Activated T-helper 1 cell treated with anti-CD3 and anti-CD28 coated beads, Interleukin-2, amount 50 U/mL, for 16 hours (primary cell): ENCODE measurements around the gene TES.
"Not testable (repeated sequence)": the region's sequence is repeated elsewhere in the genome, so short reads cannot be mapped to it uniquely, and the experiment has no call there.

ENCODE experiments used
- DNase-seq, 2 donors: peaks; one replicate each; pipeline ENCODE4 v3.0.0-alpha.2; 2020; ENCODE audit warnings: low read depth in 1 of 2, low spot score in 1 of 2

The TES gene

DNA sequence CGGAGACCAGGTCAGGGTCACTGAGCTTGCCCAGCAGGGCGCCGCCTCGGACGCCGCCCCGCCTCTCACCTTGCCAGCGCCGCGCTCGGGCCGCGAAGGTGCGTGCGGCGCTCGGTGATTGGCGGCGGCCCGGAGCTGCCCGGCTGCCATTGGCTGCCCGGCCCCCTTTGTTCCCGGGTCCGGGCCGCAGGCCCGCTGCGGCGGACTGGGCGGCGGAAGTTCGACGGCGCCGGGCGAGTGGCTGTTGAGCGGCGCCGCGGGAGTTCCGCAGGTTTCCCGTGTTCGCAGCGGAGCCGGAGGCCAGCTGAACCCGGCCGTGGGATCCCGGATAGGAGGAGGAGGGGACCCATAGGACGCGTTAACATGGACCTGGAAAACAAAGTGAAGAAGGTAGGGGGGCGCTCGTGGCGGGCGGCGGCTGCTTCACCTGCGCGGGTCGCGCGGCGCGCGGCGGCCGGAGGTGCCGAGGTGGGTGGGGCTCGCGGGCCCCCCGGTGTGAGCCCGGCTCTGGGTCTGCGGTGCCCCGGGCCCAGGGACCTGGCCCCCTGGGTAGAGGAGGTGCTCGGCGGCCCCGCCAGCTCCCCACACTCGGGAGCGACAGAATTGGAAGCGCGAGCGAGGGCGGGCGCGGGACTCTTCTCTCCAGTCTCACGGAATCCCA, at the start of gene TES:
TES (plus strand) TSS at position 195 of the 661 bp plus-strand sequence; CDS start at position 364, 169 bp downstream.
- peak; percentile 34 to 54 for DNase-seq

DNA sequence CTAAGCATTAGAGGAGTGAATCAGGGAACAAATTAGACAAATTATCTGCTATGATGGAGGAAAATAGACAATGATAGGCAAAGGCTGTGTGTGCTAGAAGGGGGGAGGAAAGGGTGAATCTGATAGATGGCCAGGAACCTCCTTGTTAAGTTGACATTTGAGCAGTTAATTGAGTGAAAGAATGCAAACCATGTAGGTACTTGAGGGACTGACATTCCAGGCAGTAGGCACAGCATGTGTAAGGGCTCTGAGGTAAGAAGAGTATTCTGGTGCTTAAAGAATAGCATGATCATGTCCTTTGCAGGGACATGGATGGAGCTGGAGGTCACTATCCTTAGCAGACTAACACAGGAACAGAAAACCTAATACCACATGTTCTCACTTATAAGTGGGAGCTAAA, 48.6 kb upstream of the TES start:
- no peak for DNase-seq

DNA sequence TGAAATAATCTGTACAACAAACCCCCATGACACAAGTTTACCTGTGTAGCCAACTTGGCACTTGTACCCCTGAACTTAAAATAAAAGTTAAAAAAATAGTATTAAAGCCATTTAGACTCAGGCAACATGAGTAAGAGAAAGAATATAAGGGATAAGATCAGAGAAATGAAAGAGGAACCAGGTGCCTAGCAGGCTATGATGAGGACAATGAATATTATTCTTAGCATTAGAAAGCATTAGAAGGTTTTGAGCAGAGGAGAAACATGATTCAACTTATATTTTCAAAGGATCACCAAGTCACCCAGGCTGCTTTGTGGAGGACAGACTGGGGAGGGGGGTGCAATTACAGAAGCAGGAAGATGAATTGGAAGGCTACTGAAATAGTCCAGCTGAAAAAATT, 48.1 kb upstream of the TES start:
- DNase-seq = no peak

DNA sequence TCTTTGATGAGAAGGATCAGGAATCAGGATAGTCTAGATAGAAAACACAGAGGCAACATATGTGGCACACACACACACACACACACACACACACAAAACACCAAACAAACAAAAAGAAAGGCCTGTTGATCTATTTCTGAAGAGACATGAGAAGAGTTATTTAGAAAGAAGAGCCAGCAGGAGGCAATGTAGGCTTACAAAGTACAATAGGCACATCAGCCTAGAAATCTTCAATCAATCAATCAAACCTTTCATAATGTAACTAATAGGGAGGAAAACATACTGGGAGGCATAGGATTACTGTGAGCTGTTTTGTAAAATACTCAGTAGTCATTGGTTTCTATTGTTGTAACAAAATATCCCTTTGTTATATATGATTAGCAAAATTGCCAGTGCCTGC, 47.3 kb upstream of the TES start:
- DNase-seq = no peak

DNA sequence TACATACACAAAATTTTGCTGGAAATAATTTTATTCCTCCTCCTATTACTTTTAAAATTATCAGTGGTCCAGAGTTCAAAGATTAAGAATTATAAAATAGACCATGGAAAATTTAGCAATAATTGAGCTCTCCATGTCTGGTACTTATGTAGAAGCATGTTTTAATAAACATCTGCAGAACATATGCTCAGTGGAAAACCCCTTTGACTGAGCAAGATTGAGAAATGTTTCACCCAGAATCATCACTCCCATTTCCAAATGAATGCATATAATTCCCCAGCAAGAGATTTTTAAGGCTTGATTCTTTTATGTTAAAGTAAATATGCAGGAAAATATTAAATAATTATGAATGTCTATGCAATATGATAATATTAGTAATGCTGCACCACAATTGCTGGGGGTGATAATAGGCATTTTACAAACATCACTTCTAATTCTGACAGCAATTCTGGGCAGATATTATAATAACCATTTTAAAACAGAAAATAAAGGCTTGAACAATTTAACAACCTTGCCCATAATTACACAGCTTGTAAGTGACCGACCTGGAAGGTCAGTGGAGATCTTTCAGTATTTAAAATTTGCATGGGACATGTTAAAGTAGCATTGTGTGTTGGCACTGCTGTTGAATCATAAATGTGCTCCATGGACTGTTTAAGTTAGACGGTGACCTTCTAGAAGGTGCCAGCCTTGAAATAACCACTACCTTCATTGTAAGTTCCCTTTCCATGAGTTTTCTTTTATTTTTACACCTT, 45.6 kb upstream of the TES start:
- no peak for DNase-seq

GRCh38 chr7:116165717-116166116, 44.6 kb upstream of the TES start:
- DNase-seq = no peak

GRCh38 chr7:116166156-116166555, 44.2 kb upstream of the TES start:
- no peak for DNase-seq

DNA sequence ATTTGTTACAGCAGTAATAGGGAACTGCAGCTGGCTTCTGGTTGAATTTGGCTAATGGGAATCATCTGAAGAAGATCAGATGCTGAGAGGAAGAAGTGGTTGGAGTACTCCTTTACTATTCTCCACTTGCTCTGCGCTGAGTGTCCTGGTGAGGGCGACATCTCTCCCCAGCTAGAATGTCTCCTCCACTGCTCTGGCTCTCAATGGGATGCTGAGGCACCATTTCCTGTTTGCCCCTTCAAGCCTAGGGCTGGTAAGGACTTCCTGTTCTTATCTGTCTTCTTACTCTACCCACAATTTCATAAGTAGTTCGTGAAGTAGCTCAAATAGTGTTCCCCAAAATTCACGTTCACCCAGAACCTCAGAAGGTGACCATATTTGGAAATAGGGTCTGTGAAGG, 43.2 kb upstream of the TES start:
- DNase-seq = no peak

- DNase-seq = no peak
These were observed 41.3 kb upstream of the TES start for GRCh38 chr7:116169060-116169459.

GRCh38 chr7:116170180-116170579, 40.2 kb upstream of the TES start:
- DNase-seq = no peak

- DNase-seq = no peak
These were observed 39.2 kb upstream of the TES start for GRCh38 chr7:116171094-116171493.

DNA sequence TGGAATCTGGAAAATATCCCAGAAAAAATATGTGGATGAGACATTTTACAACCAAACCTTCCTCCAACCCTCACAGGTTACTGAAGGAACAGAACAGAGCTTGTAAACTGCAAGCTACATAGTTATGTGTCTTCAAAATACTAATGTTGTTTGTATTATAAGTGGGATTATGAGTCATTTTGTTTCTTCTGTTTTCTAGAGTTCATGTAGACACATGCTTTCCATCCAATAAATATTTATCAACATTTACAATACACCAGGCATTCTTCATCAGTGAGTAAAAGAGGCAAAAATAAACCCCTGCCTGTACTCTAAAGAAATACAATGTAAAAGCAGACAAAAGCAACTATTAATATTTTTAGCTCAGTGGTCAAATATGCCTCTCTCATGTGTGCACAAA, 38.0 kb upstream of the TES start:
- DNase-seq = no peak

DNA sequence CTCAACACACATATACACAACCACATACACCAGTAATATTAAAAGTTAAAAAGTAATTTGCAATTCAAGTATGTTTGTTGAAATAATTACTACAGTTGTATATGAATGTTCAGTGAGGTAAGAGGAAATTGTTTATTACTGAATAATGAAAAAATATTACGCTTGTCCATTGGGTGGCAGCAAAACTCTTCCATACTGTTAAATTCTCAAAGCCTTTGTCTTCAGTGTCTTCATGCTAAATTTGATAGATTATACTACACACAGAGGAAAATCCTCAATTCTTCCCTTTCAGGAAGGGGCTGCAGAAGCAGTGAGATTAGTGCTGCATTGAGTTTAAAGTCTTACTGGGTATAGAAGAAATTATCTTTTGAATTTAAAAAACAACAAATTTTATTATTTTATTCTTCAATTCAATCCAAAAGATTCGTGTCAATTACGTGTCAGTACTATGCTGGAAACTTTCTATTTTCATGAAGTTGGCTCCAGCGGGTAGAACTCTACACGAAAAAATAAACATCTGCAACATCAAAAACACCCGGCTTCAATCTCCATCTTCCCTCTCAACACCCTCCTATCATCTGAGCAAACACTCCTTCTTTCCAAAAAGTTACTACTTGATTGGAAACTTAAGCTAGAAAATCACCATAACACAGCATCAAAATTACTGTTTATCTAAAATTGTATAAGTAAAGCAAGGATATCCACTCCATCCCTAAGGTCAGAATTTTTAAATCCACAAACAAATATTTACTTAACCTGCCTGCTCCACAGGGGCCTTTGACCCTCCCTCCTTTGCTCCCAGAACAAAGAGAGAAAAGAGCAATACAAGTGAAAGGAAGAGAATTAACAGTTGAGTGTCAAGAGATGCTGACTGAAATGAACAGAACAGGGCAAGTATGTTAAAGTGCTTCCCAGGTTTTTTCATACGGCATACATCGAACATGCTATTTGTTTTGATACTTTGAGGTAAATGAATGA, 37.0 kb upstream of the TES start:
- DNase-seq = no peak

DNA sequence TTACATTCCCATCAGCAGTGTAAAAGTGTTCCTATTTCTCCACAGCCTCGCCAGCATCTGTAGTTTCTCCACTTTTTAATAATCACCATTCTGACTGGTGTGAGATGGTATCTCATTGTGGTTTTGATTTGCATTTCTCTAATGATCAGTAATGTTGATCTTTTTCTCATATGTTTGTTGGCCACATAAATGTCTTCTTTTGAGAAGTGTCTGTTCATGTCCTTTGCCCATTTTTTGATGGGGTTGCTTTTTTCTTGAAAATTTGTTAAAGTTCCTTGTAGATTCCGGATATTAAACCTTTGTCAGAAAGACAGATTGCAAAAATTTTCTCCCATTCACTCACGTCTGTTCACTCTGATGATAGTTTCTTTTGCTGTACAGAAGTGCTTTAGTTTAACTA, 35.2 kb upstream of the TES start:
- DNase-seq = not testable (repeated sequence)

GRCh38 chr7:116176226-116176625, 34.1 kb upstream of the TES start:
- no peak for DNase-seq

DNA sequence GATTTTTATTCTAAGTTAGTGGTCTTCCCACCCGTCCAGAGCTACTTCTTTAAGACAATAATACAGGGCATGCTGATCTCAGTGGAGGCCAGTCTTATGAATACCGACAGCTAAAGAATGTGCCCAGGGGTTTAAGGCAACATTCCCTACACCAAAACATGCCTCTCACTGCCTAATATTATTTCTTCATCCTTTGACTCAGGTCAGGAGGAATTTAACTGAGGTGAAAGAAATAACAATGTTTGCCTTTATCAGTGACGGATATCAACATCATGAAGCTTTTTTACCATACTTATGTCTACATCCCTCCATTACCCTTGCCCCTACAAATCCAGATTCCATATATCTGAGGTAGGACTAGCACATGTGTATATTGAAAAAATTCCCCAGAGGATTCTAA, 33.3 kb upstream of the TES start:
- DNase-seq = no peak

GRCh38 chr7:116180302-116180701, 30.0 kb upstream of the TES start:
- DNase-seq = no peak

- no peak for DNase-seq
These were observed 28.3 kb upstream of the TES start for GRCh38 chr7:116182023-116182422.

DNA sequence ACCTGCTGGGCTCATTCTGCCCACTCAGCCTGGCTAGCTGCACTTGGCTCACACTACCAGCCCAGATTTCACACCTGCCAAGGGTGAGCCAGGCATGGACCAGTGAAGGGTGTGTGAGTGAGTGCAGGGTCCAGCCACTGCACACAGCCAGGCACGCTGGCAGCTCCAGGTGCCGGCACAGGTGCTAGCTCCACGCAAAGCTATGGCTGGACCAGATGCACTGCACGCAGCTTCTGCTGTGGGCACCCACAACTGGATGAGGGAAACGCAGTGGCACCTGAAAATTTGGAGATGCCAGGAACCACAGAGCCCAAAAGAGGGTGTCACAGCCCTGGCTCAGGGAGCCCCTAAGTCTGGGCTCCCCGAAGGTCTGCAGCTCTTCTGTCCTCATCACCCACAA, 24.9 kb upstream of the TES start:
- no peak for DNase-seq

- DNase-seq = no peak
These were observed 24.4 kb upstream of the TES start for GRCh38 chr7:116185956-116186355.

- DNase-seq = no peak
These were observed 22.9 kb upstream of the TES start for GRCh38 chr7:116187400-116187799.
